ENCODE results near the gene TMEM175.

The TMEM175 gene

DNA sequence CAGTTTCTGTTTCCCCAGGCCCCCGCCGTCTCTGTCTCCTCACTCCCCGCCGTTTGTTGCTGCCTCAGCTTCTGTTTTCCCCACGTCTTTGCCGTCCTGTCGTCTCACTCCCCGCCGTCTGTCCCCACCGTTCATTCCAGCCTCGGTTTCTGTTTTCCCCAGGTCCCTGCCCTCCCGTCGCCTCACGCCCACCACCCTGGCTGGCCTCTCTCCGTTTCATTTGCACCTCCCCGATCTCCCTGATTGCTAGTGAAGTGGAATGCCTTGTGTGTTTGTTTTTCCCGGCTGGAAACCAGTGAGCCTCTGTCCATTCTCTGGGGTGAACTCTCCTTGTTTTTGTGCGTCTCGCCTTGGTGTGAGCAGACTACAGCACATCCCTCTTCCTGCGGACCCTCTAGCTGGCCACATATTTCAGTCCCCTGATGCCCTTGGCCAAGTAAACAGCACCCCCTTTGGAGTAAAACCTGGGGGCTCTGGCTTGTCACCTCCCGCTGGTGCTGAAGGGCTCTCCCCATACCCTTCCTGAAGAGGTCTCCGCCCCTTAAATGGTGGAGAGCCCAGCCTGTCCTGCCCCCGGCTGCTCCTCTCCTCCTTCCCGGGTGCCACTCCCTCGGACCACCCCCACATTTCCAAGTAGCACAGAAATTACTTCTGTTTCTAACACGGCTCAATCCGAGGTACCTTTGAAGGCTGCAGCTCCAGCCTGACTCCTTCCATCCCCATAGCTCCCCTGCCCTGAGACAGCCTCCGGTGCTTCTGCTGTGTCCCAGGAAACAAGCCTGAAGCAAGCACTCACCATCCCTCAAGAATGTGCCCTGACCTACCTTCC lies 13.2 kb downstream of the TMEM175 start:
- TF ChIP-seq GATA3 (IDR thresholded peaks at IDR 0.05; ENCODE audit: low read depth, low read length) (no peak), GATA2 (IDR thresholded peaks at IDR 0.05; ENCODE audit: low read depth, low read length) (no peak)

DNA sequence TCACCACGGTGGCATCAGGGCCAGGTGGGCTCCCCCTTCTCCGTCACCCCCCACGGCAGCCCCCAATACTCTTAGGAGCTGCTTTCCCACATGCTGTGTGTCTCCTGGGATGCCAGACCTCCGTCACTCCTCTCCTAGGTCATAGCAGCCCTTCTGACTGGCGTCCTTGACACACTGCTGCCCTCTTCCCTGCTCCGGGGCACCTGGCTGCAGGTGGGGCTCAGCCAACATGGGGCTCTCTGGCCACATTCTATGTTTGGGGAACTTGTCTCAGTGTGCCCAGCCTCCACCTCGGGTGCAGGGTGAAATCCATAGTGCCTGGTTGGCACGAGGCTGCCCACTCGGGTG lies 13.8 kb downstream of the TMEM175 start:
- TF ChIP-seq GATA3 (IDR thresholded peaks at IDR 0.05; ENCODE audit: low read depth, low read length) (no peak), GATA2 (IDR thresholded peaks at IDR 0.05; ENCODE audit: low read depth, low read length) (no peak)

DNA sequence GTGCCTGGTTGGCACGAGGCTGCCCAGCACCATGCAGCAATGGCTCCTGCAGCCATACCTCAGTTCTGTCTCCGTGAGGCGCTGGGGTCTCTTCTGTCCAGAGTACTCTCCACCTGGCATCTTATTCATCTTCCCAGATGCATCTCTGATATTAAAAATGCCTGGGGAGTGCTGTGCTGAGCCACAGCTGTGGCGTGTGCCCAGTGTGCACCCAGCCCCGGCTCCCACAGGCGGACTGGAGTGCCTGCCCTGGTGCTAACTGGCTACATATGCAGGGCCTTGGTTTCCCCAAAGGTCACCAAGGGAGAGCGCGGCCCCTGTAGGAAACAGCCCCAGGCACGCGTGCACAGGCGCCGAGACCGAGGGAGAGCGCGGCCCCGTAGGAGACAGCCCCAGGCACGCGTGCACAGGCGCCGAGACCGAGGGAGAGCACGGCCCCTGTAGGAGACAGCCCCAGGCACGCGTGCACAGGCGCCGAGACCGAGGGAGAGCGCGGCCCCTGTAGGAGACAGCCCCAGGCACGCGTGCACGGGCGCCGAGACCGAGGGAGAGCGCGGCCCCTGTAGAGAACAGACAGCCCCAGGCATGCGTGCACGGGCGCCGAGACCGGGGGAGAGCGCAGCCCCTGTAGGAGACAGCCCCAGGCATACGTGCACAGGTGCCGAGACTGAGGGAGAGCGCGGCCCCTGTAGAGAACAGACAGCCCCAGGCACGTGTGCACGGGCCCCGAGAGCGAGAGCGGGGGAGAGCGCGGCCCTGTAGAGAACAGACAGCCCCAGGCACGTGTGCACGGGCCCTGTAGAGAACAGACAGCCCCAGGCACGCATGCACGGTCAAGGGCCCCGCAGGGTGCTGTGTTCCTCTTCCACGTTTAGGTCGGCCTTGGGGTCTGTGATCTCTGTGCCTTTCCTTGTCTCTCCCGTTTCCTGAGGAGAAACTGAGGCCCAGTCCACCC lies 14.5 kb downstream of the TMEM175 start:
- no peak for TF ChIP-seq GATA2 (IDR thresholded peaks at IDR 0.05; ENCODE audit: low read depth, low read length)
- TF ChIP-seq GATA3 (IDR thresholded peaks at IDR 0.05; ENCODE audit: low read depth, low read length): no peak

GRCh38 chr4:947491-947971 lies 15.3 kb downstream of the TMEM175 start:
- no peak for TF ChIP-seq GATA2 (IDR thresholded peaks at IDR 0.05; ENCODE audit: low read depth, low read length)
- no peak for TF ChIP-seq GATA3 (IDR thresholded peaks at IDR 0.05; ENCODE audit: low read depth, low read length)

- TF ChIP-seq GATA2 (IDR thresholded peaks at IDR 0.05; ENCODE audit: low read depth, low read length) (no peak), GATA3 (IDR thresholded peaks at IDR 0.05; ENCODE audit: low read depth, low read length) (no peak)
These were observed 16.1 kb downstream of the TMEM175 start for GRCh38 chr4:948101-948935.

DNA sequence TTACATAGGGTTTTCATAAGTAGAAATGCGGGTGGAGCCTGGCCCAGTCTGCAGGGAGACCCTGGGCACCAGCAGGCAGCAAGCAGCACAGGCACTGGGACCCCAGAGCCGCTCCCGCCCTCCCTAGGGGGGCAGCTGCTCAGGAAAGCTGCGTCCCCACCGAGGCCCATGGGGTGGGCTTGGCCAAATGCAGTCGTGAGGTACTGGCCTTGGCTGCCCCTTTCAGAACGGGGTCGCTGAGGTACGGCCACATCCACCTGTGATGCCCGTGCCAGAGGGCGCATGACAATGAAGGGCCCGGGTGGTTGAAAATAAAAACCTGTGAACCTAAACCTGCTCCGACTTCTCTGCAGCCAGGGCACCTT lies 16.7 kb downstream of the TMEM175 start:
- TF ChIP-seq GATA2 (IDR thresholded peaks at IDR 0.05; ENCODE audit: low read depth, low read length): no peak
- TF ChIP-seq GATA3 (IDR thresholded peaks at IDR 0.05; ENCODE audit: low read depth, low read length): no peak

DNA sequence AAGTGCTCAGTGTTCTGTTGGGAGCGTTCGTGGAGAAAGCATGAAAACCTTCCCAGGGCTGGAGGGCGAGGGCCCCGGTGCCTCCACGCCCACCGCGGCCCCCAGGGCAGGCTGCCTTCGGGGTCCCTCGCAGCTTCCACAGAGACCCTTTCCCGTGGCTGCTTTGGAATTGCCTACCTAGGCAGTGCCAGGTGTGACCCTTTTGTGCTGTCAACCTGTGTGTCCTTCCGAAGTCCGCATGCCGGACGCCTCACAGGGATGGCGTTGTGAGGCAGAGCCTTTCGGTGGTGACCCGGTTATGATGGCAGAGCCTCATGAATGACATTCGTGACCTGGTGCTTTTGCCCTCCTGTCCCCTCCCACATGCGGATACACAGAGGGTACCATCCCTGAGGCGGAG lies 17.4 kb downstream of the TMEM175 start:
- TF ChIP-seq GATA2 (IDR thresholded peaks at IDR 0.05; ENCODE audit: low read depth, low read length) (no peak), GATA3 (IDR thresholded peaks at IDR 0.05; ENCODE audit: low read depth, low read length) (no peak)

DNA sequence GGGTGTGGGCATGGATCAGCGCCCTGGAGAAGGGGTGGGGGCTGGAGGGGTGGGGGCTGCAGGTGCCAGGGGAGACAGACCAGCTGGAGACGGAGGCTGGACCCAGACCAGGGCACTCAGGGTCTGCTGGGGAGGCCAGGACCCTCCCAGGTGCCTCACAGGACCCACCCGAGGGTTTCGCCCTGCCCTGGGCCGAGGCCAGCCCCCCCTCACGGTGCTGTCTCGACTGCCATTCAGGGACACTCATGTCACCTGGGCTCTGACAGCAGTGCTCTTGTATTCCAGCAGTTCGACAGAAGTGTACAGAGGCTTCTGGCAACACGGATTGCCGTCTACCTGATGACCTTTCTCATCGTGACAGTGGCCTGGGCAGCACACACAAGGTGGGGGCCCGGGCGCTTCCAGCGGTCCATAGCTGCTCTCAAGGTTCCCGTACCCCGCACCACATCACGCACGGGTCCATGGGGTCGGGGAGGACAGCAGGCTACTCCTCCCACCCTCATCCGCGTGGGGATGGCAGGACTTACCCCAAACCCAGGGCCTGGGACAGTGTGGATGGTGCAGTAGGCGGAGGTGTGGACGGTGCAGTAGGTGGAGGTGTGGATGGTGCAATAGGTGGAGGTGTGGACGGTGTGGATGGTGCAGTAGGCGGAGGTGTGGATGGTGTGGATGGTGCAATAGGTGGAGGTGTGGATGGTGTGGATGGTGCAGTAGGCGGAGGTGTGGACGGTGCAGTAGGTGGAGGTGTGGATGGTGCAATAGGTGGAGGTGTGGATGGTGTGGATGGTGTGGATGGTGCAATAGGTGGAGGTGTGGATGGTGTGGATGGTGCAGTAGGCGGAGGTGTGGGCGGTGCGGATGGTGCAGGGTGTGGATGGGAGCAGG lies 18.1 kb downstream of the TMEM175 start:
- no peak for TF ChIP-seq GATA2 (IDR thresholded peaks at IDR 0.05; ENCODE audit: low read depth, low read length)
- TF ChIP-seq GATA3 (IDR thresholded peaks at IDR 0.05; ENCODE audit: low read depth, low read length): no peak

- no peak for TF ChIP-seq GATA2 (IDR thresholded peaks at IDR 0.05; ENCODE audit: low read depth, low read length)
- no peak for TF ChIP-seq GATA3 (IDR thresholded peaks at IDR 0.05; ENCODE audit: low read depth, low read length)
These were observed 18.9 kb downstream of the TMEM175 start for GRCh38 chr4:951186-951585.

DNA sequence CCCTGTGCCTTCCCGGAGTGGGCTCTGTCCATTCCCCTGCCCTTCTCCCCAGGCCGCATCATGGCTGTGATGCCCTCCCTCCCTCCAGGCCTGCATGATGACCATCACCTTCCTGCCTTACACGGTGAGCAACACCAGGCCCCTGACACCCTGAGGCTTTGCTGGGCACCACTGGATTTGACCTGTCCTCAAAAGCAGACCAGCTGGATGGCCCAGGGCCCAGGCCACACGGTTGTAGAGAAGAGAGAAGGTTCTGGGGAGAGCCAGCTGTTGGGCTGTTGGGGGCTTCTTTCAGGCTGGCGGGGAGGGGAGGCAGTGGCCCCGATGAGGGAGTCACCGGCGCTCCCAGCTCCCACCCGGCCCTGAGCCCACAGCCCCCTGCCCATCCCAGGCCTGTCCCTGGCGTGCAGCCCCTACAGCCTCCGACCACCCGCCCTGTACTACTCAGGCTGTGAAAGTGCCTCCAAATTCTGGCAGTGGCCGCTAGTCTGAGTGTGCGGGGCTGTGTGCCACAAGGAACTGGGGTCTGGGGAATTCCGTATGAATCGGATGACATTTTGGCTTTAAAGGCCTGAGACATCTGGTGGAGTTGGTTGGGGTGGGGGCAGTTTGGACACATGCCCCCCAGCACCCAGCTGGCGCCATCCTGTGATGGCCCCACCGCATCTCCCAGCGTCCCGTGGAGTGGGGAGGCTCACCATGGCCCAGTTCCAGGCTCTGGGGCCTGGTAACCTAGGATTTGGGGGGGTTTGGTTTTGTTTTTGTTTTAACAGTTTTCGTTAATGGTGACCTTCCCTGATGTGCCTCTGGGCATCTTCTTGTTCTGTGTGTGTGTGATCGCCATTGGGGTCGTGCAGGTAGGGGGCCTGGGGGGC lies 19.6 kb downstream of the TMEM175 start:
- TF ChIP-seq GATA3 (IDR thresholded peaks at IDR 0.05; ENCODE audit: low read depth, low read length) (no peak), GATA2 (IDR thresholded peaks at IDR 0.05; ENCODE audit: low read depth, low read length) (no peak)

- TF ChIP-seq GATA3 (IDR thresholded peaks at IDR 0.05; ENCODE audit: low read depth, low read length): no peak
- TF ChIP-seq GATA2 (IDR thresholded peaks at IDR 0.05; ENCODE audit: low read depth, low read length): no peak
These were observed 20.8 kb downstream of the TMEM175 start for GRCh38 chr4:952881-953573.

DNA sequence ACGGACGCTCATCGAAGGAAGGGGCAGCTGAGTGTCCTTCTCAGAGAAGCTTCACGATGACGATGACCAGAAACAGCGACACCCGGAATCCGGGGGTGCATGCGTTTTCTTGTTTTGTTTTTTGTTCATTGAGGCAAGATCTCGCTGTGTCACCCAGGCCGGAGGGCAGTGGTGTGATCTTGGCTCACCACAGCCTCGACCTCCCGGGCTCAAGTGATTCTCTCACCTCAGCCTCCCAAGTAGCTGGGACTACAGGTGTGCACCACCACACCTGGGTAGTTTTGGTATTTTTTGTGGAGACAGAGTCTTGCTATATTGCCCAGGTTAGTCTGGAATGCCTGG lies 21.3 kb downstream of the TMEM175 start:
- TF ChIP-seq GATA2 (IDR thresholded peaks at IDR 0.05; ENCODE audit: low read depth, low read length): no peak
- no peak for TF ChIP-seq GATA3 (IDR thresholded peaks at IDR 0.05; ENCODE audit: low read depth, low read length)

Measured in SH-SY5Y (cell line).